HG03196 (cell line): ENCODE results near the gene CUL4A.
"Not testable (repeated sequence)": the region's sequence is repeated elsewhere in the genome, so short reads cannot be mapped to it uniquely, and the experiment has no call there.

Source experiments
- ATAC-seq: cut with Tn5 transposase; IDR thresholded peaks from one replicate; pipeline ENCODE4 v1.9.1; 2021; ENCODE audit not compliant: unreplicated experiment

CUL4A gene

GRCh38 chr13:113283904-113284303, 74.5 kb downstream of the CUL4A start:
- ATAC-seq: no peak

- no peak for ATAC-seq
Observed at GRCh38 chr13:113288880-113289279, 79.5 kb downstream of the CUL4A start.

DNA sequence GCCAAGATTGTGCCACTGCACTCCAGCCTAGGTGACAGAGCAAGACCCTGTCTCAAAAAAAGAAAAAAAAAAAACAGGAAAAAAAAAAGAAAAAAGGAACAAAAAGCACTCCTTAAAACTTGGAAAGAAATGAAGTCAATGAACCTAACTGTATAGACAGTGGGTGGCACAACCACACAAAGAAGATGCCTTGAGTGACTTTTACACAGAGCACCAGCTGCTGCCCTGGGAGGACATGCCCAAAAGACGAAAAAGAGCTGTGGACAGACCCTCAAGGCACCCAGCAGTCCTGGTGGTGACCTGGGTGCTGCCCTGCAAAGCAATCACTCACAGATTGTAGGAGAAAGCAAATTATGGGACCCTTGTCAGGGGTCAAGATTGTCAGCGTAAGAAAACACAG, 81.7 kb downstream of the CUL4A start:
- no peak for ATAC-seq

DNA sequence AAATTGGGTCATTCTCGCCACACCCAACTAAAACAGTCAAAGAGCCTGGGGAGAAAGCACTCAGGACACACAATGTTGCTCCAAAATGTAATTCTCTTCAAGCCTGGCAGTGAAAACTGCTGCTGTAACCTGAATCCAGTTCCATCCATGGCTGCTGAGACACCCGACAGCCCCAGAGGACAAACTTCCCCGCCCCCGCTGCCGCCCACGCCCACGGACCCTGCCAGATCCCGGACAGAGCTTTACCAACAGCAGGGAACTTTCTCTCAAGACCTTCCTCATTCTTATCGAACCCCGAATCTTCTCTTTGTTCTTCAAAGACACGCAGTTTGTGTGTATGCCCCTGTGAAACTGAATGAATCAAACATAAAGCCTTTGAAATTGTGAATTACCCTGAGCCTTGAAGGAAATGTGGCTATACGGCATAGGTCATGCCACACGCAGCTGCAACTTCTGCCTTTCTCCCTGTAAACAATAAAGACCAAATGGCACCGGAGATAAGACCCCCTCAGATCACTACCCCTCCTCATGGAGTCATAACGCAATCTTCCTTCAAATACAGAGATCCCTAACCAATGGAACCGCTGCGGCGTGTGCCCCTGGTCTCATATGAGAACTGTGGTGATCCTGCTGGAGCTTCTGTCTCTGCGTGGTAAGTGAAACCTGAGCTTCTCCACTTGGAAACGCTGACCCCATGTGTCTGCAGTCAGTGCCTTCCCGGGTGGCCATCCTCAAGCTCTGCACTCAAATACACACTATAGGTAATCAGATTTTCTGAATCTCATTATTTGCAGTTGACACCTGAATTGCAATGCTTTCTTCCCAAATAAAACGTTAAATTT, 82.8 kb downstream of the CUL4A start:
- no peak for ATAC-seq

DNA sequence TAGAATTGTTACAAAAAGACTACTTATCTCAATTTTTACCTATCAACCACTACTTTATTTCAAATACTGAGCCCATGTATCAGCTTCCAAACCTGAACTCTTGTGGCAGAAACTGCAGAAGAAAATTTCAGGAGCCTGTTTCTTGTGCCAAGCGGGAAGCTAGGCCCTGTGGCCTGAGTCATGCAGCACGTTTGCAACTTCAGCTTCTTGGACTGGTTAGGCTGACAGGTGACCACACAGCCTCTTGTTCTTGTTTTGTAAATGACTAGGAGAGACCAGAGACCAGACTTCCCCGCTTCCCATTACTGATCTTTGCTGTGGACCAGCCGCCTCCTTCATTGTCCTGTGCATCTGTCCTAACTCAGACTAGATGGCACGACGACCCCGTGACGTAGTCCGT, 84.3 kb downstream of the CUL4A start:
- no peak for ATAC-seq

DNA sequence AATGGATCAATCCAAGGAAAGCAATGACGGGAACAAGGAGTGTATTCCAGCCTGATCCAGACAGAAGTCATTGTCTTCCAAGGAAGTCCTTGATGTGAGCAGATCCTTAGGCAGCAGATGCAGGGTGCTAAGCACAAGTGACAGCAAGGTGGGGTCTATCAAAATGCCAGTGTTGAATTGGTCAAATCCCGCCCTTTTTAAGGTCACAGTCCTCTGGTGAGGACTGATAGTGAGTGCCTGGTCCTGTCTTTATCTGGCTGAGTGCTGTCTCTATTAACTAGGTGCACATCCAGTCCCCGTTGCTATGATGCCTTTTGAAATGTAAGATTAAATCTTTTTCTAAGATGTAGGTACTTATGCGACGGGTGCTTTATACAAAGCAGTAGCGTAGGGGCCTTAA, 86.4 kb downstream of the CUL4A start:
- ATAC-seq: no peak

DNA sequence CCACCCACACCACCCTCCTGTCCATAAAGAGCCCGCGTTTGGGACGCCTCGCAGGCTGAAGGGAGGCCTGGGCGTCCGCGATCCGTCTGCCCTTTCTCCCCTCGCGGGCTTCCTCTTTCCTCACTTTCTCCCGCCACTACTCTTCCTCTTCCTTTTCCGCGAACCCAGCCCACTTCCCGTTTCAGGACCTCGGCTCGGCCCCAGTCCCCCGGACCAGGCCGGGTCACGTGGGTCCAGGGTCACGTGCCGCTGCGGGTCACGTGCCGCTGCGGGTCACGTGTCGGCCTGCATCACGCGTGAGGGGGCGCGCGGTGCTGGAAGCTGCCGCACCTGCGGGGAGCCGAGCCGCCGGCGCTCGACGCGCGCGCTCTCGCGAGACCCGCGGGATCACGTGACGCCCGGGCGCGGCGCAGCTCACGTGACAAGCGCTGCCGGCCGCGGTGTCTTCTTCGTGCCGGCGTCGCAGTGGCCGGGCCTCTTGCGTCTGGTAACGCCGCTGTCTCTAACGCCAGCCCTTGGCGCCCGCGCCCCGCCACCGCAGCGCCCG, 87.5 kb downstream of the CUL4A start, which contains the start of gene LAMP1:
LAMP1 (plus strand) TSS at position 417 of the 547 bp plus-strand sequence. CDS start 196 bp downstream, outside the sequence.
- peak; percentile 82 for ATAC-seq

DNA sequence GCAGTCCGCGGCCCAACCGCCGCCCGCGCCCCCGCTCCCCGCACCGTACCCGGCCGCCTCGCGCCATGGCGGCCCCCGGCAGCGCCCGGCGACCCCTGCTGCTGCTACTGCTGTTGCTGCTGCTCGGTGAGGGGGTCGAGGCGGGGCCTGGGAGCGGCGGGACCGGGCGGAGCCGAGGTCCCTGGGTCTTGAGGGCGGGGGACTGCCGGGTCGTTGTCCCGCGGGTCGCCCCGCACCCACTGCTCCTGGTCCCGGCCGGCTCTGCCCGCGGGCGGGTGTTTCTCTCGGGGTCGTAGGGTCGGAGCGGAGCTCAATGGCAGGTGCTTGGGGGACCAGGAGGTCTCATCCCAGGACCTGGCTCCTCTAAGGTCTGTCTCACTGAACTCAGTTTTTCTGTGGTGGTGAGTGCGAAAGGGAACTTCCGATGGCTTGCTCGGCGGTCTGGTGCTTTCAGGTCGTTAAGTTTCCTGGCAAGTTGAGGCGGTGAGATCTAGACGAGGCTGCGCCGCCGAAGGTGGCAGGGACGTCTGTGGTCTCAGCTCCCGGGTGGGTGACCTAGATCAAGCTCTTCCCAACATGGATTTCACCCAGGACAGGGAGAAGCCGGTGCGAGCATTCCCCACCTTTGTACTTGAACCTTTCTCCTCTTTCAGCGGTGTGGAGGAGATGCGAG, 88.1 kb downstream of the CUL4A start:
- ATAC-seq: peak; percentile 35

- no peak for ATAC-seq
Observed at GRCh38 chr13:113298043-113298945, 88.9 kb downstream of the CUL4A start.

GRCh38 chr13:113299951-113300350, 90.5 kb downstream of the CUL4A start:
- no peak for ATAC-seq

DNA sequence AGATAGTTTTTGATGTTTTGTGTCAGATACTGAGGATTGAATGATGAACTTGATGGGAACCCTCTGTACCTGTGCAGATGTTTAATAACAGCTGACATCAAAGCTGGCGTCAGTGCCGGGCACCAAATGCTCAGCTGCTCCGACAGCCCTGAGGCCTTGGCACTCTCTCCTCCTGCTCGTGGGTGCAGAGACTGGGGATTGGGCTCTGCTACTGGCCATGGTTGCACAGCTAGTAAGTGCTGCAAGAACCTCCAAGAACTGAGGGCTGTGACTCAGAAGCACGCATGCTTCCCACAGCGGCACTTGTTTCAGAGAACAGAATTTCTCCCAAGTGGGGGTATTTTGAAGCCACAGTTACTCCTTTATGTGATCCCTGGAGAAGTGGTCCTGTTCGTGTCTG, 93.6 kb downstream of the CUL4A start:
- no peak for ATAC-seq

DNA sequence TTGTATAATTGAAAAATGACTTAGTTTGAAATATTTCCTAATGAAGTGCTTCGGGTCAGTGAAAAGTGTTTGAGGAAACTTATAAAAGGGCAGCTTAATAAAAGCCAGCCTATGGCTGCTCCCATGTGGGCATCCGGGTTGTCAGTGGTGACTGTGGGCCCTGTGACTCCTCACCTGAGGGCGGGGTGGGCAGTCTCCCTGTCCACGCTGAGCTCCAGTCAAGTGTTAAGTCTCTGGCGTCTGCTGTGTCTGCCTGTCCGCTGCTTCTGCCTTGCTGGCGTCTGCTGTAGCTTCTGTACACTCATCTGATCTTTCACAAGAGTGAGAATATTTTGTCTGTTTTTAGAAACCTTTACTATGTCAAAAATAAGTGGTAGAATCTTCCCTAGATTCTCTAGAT, 94.7 kb downstream of the CUL4A start:
- ATAC-seq: no peak

- ATAC-seq: no peak
Observed at GRCh38 chr13:113305208-113305607, 95.8 kb downstream of the CUL4A start.

- no peak for ATAC-seq
Observed at GRCh38 chr13:113307491-113307890, 98.1 kb downstream of the CUL4A start.

GRCh38 chr13:113309473-113309872, 100.1 kb downstream of the CUL4A start:
- no peak for ATAC-seq

DNA sequence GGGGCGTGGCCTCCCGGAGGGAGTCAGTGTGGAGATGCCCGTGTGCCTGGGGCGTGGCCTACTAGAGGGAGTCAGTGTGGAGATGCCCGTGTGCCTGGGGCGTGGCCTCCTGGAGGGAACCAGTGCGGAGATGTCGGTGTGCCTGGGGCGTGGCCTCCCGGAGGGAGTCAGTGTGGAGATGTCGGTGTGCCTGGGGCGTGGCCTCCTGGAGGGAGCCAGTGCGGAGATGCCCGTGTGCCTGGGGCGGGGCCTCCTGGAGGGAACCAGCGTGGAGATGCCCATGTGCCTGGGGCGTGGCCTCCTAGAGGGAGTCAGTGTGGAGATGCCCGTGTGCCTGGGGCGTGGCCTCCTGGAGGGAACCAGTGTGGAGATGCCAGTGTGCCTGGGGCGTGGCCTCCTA, 104.7 kb downstream of the CUL4A start:
- ATAC-seq: not testable (repeated sequence)

DNA sequence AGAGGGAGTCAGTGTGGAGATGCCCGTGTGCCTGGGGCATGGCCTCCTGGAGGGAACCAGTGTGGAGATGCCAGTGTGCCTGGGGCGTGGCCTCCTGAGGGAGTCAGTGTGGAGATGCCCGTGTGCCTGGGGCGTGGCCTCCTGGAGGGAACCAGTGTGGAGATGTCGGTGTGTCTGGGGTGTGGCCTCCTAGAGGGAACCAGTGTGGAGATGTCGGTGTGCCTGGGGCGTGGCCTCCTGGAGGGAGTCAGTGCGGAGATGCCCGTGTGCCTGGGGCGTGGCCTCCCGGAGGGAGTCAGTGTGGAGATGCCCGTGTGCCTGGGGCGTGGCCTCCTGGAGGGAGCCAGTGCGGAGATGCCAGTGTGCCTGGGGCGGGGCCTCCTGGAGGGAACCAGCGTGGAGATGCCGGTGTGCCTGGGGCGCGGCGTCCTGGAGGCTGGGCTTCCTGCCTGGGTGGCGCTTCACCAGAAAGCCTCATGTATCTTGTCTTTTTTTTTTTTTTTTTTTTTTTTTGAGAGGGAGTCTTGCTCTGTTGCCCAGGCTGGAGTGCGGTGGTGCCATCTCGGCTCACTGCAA, 105.6 kb downstream of the CUL4A start:
- ATAC-seq: not testable (repeated sequence)

DNA sequence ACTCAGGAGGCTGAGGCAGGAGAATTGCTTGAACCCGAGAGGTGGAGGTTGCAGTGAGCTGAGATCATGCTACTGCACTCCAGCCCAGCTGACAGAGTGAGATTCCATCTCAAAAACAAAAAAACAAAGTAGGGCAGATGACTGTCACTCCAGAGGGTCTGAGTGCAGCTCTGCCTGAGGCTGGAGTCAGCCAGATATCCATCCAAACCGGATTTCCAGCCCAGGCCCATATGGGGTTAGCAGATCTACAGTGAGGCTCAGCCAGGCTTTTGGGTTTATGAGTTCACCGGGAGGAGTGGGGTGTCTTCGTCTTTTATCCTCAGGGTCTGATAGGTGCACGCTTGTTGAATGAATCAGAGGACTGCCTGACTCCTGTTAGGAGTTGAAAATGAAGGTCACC, 106.6 kb downstream of the CUL4A start:
- ATAC-seq: no peak
